ENCODE measurements around the gene SLC26A6. TPM values are rescaled to one million over a fixed set of nuclear protein-coding genes. Genes with fewer than 3 reads are reported as not detected.
A peak's percentile ranks its signal among the peaks of the same experiment; 100 is the strongest.

Gene SLC26A6
- total and polyA plus RNA-seq, 11 donors = 6.7 to 14.6 (median 9.9) TPM

- WGBS, 4 donors = 89 to 94% (median 93%) methylated on average over 19 of the region's 19 CpGs
- Histone ChIP-seq H3K36me3 (peaks cover 0 to 87% (median 72%) of the 10 kb centered on the region in 9 donors), H3K4me1 (peaks cover 8 to 92% (median 55%) of the 10 kb centered on the region in 12 donors), H3K27me3 (no peaks in the 10 kb centered on the region), H3K9me3 (no peaks in the 10 kb centered on the region), H3K27ac (peak overlapping the region in 10 of 12 donors; percentile 43 to 97 (median 82)), H3K4me3 (no peak overlapping the region)
- ATAC-seq (no peak), DNase-seq (peak in 1 of 5 donors; percentile 53)
- TF ChIP-seq CTCF (IDR thresholded peaks at IDR 0.05) = no peak
- TF ChIP-seq POLR2A (IDR thresholded peaks at IDR 0.05) = no peak
- intact Hi-C loops (cut with DNase I) = loop anchor here in 2 of 10 donors (5.0 kb wide), 1 partner anchor 39 kb away; the partner anchor contains the start of gene UCN2 (in 2 of the 2)
Observed at GRCh38 chr3:48600711-48601621, 34.3 kb downstream of the SLC26A6 start.

GRCh38 chr3:48599509-48600285 is 35.6 kb downstream of the SLC26A6 start:
- intact Hi-C loops (cut with DNase I) = loop anchor here in 4 of 10 donors (5.0 kb wide), 1 partner anchor 37 kb away; the partner anchor contains the start of gene UCN2 (in 4 of the 4)
- no peaks in the 10 kb centered on the region for H3K9me3 ChIP-seq
- peak overlapping the region; percentile 79 to 98 (median 92) for H3K27ac ChIP-seq
- DNase-seq (peak in 1 of 5 donors; percentile 38), ATAC-seq (no peak)
- peaks cover 0 to 74% (median 60%) of the 10 kb centered on the region in 9 donors for H3K36me3 ChIP-seq
- H3K4me3 ChIP-seq = peak overlapping the region in 2 of 12 donors; percentile 3 to 5
- H3K4me1 ChIP-seq = peaks cover 8 to 93% (median 65%) of the 10 kb centered on the region in 12 donors
- 77 to 88% (median 84%) methylated on average over 11 to 12 of the region's 12 CpGs for WGBS, 4 donors
- H3K27me3 ChIP-seq = peaks cover 0 to 5% (median 0%) of the 10 kb centered on the region in 9 donors
- TF ChIP-seq POLR2A (IDR thresholded peaks at IDR 0.05) (no peak), CTCF (IDR thresholded peaks at IDR 0.05) (no peak)

GRCh38 chr3:48599077-48599501 is 36.2 kb downstream of the SLC26A6 start:
- DNase-seq (peak in 1 of 5 donors; percentile 37), ATAC-seq (peak in 1 of 4 donors; percentile 1)
- no peak for TF ChIP-seq POLR2A (IDR thresholded peaks at IDR 0.05)
- TF ChIP-seq CTCF (IDR thresholded peaks at IDR 0.05) = no peak
- Histone ChIP-seq H3K27me3 (peaks cover 0 to 11% (median 0%) of the 10 kb centered on the region in 9 donors), H3K27ac (peak overlapping the region; percentile 79 to 98 (median 92)), H3K9me3 (no peaks in the 10 kb centered on the region), H3K36me3 (peaks cover 0 to 68% (median 53%) of the 10 kb centered on the region in 9 donors), H3K4me3 (peak overlapping the region in 2 of 12 donors; percentile 3 to 5), H3K4me1 (peaks cover 8 to 90% (median 66%) of the 10 kb centered on the region in 12 donors)
- WGBS, 4 donors = 51 to 63% (median 57%) methylated on average over 11 of the region's 11 CpGs
- intact Hi-C loops (cut with DNase I) = loop anchor here in 2 of 10 donors (5.0 kb wide), 1 partner anchor 37 kb away; the partner anchor contains the start of gene UCN2 (in 2 of the 2)
